Lower leg skin (tissue), 4 donors: Measurements from ENCODE around the gene UNC13C. TPM values are rescaled to one million over a fixed set of nuclear protein-coding genes. Genes with fewer than 3 reads are reported as not detected.

ENCODE experiments used
- DNase-seq, 2 donors: peaks; one replicate each; pipeline ENCODE4 v3.0.0-alpha.2; 2019; ENCODE audit warnings: low spot score in 2 of 2
- H3K4me3 ChIP-seq: fragments of 200-600 bp; sonication (generic); 2 replicates; pipeline ENCODE4 v1.5.1; 2017; ENCODE audit warnings: mild to moderate bottlenecking, low read depth; ENCODE audit not compliant: poor library complexity, severe bottlenecking
- CTCF ChIP-seq, 3 donors: fragments of 450-650 bp; IDR thresholded peaks; one replicate each; pipeline ENCODE4 v1.5.1; 2016; ENCODE audit warnings: antibody characterized with exemption in 3 of 3, mild to moderate bottlenecking in 3 of 3, moderate library complexity in 2 of 3
- POLR2A ChIP-seq, 2 donors: fragments of 450-650 bp; IDR thresholded peaks; one replicate each; pipeline ENCODE4 v1.6.1; 2016 to 2017; ENCODE audit warnings: antibody characterized with exemption in 2 of 2, mild to moderate bottlenecking in 1 of 2, moderate library complexity in 1 of 2
- WGBS, 2 donors: methylation state at CpG; one replicate each; pipeline ENCODE4 v1.1.5; 2018; 5-methylcytosine and 5-hydroxymethylcytosine counted together
- intact Hi-C: fragments of 100-400 bp; cut with DNase I; formaldehyde crosslinking; loops from one replicate; pipeline ENCODE4 v1.15.0; 2023; ENCODE audit warnings: low total_unique reads
- total RNA-seq, 4 donors: library from RNA; depleted of rRNA; stranded (reverse); fragments of >200 nt; gene quantifications; one replicate each; pipeline ENCODE4 v1.1.0, GENCODE V29; 2016

The UNC13C gene
- total RNA-seq, 4 donors from 2014 or later, result 0.08 to 0.84 (median 0.18) TPM

DNA sequence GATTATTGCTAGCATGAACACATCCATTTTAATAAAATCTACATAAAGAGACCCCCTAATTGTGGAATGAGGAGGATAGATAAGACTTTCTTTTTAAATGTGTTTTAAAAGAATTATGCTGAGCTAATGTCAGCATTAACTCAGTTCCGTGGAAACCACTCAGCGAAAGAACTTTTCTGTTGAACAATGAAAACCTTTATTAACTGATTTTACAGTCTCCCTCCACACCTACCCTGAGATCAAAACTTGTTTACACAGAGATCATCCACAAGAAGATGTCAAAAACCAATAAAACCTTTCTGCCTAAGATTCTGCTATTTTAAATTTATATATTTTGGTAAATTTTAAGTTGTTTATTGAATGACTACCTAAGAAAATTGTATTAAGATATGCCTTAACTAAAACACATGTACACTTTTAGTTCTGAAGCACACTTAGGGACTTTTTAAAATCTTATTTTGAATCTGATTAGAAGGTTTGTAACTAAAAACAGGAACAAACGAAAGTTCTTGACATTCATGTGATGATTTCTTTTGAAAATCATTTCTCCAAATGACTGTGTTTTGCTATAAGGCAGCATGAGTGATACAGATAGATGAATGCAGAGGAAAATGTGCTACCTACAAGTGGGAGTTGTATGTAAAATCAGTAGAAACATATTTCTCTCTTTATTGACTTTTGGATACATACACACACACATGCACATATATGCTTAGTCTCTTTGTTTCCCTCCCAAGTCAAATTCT is 369.0 kb downstream of the UNC13C start:
- no peak overlapping the region for H3K4me3 ChIP-seq
- DNase-seq, result no peak
- intact Hi-C loops, result no loop called here
- WGBS, 2 donors, result 57 to 69% methylated on average over 3 of the region's 3 CpGs
- TF ChIP-seq CTCF (IDR thresholded peaks at IDR 0.05) (no peak), POLR2A (IDR thresholded peaks at IDR 0.05) (no peak)

DNA sequence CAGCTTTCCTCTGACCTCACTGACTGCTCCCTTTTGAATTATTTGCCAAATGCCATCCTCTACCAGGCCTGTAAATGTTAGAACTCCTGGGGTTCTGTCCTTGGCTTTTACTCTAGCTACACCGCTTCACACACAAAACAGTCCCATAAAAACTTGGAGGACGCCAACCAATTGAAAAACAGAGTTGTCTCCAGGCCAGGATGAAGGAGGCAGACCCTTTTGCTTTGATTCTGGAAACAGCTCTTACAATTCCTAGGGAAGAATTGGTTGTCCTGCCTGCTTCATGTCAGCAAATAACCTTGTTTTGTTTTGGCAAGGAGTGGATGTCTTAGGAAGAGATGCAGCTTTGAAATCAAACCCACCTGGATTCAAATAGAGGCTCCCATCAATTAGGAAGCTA is 375.5 kb downstream of the UNC13C start:
- TF ChIP-seq POLR2A (IDR thresholded peaks at IDR 0.05) (no peak), CTCF (IDR thresholded peaks at IDR 0.05) (no peak)
- WGBS, 2 donors, result 77 to 83% methylated on average over 2 of the region's 2 CpGs

DNA sequence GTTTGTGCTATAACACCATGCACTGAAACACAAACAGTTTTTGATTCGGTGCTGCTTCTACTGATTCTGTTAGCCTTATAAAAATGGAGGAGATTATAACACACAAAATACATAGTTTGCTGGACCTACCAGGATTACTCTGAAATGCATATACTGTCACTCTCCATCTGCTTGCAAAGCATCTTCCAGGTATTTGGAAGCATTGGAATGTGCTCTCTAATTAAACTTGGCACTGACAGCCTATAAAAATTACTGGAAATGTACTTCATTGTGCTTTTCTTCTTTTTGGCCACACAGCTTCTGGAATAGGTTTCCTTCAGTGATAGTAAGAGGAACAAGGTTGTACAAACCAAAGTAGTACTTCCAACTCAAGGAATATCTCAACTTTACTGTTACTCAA is 376.1 kb downstream of the UNC13C start:
- H3K4me3 ChIP-seq, result no peak overlapping the region
- no peak for DNase-seq
- TF ChIP-seq CTCF (IDR thresholded peaks at IDR 0.05) (no peak), POLR2A (IDR thresholded peaks at IDR 0.05) (no peak)
- 86% methylated on average over 1 of the region's 1 CpG for WGBS, 2 donors
- intact Hi-C loops, result no loop called here

More for the DNA sequence above, 375.5 kb downstream of the UNC13C start:
- no peak overlapping the region for H3K4me3 ChIP-seq
- no peak for DNase-seq
- intact Hi-C loops, result no loop called here

- no peak for DNase-seq
- no peak overlapping the region for H3K4me3 ChIP-seq
- intact Hi-C loops, result no loop called here
- no peak for TF ChIP-seq CTCF (IDR thresholded peaks at IDR 0.05)
- TF ChIP-seq POLR2A (IDR thresholded peaks at IDR 0.05), result no peak
- 66 to 84% methylated on average over 3 of the region's 3 CpGs for WGBS, 2 donors
These were observed 386.7 kb downstream of the UNC13C start for GRCh38 chr15:54364961-54365360.

DNA sequence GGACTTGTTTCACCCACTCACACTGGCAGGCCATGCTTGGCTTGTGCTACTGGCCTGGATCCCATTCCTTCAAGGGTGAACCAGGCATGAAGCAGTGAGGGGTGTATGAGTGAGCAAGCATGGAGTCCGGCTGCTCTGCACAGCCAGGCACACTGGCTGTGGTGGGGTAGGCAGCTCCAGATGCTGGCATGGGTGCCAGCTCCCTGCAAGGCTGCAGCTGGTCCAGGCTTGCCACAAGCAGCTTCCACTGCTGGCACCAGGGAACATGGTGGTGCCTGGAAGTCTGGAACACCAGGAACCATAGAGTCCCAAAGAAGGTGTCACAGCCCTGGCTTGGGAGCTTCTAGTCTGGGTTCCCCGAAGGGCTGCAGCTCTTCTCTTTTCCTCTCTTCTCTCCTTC is 395.1 kb downstream of the UNC13C start:
- DNase-seq, result no peak
- TF ChIP-seq CTCF (IDR thresholded peaks at IDR 0.05) (no peak), POLR2A (IDR thresholded peaks at IDR 0.05) (no peak)
- no peak overlapping the region for H3K4me3 ChIP-seq
- intact Hi-C loops, result no loop called here
- WGBS, 2 donors, result 94 to 100% methylated on average over 1 to 2 of the region's 2 CpGs
